HG03159 (cell line): ENCODE results near the gene EXD2.

ENCODE experiments used
- ATAC-seq: cut with Tn5 transposase; IDR thresholded peaks from one replicate; pipeline ENCODE4 v1.9.1; 2021; ENCODE audit warnings: mild to moderate bottlenecking, moderate library complexity; ENCODE audit not compliant: unreplicated experiment

Gene EXD2

GRCh38 chr14:69247676-69248440 lies 56.6 kb downstream of the EXD2 start:
- no peak for ATAC-seq

- no peak for ATAC-seq
Observed at GRCh38 chr14:69249603-69250002, 58.3 kb downstream of the EXD2 start.

DNA sequence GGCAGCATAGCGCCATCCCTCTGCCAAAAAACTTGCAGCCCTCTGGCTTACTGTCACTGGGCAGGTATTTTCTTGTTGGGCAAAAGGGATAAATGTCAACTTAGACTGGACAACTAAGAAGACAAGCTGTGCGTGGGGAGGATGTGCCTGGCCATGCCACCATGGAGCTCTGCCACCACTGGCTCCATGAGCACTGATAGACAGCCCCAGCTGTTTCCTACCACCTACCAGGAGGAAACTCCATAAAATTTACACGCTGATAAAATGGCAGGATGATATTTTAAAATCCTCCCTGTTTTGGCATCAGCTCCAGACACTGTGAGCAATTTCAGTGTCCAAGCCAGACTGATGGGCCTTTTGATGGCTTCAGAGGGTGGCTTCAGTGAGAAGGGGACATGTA lies 61.6 kb downstream of the EXD2 start:
- ATAC-seq, result no peak

DNA sequence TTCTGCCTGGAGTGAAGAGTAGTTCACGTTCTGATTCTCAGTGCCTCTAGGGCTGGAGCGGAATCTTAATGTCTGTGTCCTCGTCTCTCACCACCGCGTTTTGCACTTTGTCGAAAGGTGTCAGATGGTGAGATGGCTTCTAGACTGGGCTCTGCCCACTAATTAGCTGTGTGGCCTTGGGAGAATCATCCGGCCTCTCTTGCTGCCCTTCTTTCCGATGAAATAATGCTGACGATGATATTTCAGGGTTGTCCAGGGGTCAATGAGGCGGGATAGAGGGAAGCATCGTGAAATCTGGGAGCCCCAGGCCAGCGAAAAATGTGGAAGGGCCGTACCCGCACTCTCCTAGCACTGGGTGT lies 67.8 kb downstream of the EXD2 start:
- ATAC-seq, result no peak

- ATAC-seq, result no peak
Observed at GRCh38 chr14:69259527-69260189, 68.4 kb downstream of the EXD2 start, which contains the start of gene GALNT16. Gene GALNT16 (plus strand): TSS chr14:69260158. CDS start chr14:69260291, 133 bp downstream.

GRCh38 chr14:69260190-69260860 lies 69.0 kb downstream of the EXD2 start:
- no peak for ATAC-seq

DNA sequence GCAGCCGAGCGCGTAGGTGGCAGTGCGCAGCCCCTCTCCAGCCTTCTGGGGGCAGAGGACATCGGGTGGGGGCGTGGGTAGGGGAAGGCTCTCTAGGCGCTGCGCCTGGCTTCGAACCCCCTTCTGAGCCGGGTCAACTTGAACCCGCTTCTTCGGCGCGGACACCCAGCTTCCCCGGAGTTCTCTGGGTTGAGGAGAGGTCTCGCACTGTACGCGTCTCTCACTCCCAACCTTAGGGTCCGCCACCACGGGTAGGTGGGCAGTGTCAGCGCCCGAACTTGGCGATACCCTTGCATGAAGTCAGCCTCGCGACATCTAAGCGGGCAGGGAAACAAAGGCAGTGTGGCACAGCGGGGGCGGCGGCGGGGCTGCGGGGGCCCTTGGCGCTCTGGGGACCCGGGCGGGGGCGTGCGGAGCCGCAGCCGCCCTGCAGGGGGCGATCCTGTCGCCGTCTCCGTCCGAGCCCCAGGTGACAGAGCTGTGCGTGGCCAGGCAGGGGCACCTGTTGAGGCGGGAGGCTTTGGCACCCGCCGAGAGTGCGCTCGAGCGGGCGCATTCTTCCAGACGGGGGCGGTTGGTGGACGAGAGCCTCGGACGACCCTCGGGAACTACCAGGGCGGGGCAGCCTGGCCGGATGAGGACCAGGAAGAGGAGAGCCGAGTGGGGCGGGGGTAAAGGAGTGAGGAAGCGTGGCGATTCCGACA lies 69.7 kb downstream of the EXD2 start:
- no peak for ATAC-seq

GRCh38 chr14:69261761-69262331 lies 70.5 kb downstream of the EXD2 start:
- ATAC-seq, result no peak

- ATAC-seq, result no peak
Observed at GRCh38 chr14:69262516-69262915, 71.2 kb downstream of the EXD2 start.

GRCh38 chr14:69263364-69263763 lies 72.1 kb downstream of the EXD2 start:
- no peak for ATAC-seq

DNA sequence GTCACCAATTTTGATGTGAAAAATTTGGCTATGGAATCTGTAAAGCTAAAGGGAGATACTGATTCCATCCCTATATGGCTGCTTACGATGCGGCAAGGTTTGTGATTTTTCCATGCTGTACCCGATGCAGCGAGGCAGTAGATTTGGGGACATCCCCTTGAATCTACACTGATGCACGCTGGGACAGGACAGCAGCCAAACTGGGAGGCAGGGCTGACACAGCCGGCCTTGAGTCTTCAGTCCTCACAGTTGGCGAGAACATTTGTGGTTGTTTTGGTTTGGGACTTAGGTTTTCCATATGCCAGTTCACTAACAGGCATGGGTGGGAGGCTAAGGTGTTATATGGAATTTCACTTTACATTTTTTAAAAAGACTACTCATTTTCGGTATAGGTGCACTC lies 72.5 kb downstream of the EXD2 start:
- no peak for ATAC-seq

DNA sequence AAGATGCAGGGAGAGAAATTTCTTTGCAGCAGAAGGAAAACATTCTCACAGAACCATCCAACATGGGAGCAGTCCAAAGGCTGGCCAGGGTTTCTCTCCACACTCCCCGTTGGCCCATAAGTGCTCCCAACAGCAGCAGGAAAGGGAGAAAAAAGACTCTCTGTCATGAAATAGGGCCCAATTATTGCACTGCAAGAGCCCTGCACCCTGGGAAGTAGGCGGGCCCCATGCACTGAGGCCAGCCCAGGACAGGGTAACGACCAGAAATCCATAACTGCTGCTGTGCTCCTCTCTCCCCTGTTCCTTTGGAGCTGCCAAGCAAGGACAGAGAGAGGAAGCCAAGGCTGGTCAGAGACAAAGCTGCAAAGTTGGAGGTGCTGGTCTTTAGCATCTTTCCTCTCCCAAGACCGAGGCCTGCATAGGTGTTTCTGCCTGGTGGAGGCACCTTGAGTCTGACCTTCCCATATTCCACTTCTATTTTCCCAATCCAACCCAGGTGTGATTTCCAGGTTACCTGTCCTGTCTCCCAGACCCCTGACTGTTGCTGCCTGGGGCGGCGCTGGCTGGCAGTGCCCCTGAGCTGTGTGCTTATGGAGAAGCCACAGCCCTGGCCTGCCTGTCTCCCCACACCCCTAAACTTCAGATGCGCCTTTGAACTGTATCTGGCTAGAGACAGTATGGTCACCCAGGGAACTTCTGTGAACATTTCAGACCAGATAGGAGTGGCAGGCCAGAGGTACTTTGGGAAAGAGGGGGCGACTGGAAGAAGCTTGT lies 75.5 kb downstream of the EXD2 start:
- no peak for ATAC-seq

GRCh38 chr14:69267492-69267891 lies 76.2 kb downstream of the EXD2 start:
- no peak for ATAC-seq

DNA sequence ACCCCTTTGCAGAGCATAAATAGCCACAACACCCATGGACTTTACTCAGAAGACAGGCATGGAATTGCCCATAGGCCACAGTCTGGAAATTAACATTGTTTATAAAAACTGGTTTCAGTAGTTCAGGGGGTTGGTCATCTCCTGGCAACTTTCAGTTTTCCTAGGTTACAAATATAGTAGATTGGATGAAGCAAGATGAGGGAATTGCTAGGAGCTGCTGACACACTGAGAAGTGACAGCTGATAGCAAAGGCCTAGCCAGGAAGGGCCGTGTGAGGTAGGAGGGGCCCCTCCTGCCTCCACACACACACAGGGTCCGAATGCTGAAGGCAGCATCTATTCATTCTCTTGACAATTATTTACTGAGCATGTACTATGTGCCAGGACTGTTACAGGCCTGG lies 76.9 kb downstream of the EXD2 start:
- ATAC-seq, result no peak

GRCh38 chr14:69268763-69269162 lies 77.5 kb downstream of the EXD2 start:
- ATAC-seq, result no peak

- no peak for ATAC-seq
Observed at GRCh38 chr14:69269381-69269780, 78.1 kb downstream of the EXD2 start.

DNA sequence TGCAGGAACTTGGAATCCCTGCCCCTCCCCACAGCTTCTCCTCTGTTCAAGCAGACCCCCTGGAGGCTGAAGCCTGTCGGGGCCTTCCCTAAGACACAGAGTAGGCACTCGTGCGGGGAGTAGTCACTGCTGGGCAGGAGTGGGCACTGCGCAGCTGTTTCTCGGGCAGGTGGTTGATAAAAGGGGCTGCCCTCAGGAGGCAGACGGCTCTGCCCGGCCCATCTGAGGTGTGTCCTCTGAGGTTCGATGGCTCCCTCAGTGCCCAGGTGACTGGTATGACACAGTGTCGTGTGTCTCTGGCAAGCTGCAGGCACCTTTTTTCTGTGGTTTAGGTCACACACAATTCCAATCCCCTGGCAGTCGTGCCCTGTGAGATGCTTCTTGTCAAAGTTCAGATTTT lies 78.8 kb downstream of the EXD2 start:
- ATAC-seq, result no peak

- ATAC-seq, result no peak
Observed at GRCh38 chr14:69270795-69271708, 79.8 kb downstream of the EXD2 start.

DNA sequence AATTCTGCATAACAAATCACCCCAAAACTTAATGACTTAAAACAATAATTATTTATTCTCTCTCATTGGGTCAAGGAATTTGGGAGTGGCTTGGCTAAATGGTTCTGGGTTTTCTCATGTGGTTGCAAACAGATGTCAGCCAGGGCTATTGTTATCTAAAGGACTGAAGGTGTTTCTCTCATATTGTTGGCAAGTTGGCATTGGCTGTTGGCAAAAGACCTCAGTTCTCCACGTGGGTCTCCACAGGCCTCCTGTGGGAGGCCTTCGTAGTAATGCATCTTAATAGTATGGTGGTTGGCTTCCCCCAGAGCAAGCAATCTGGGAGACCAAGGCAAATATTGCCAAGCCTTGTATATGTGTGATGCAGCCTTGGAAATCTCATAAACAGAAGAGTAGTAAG lies 83.0 kb downstream of the EXD2 start:
- ATAC-seq, result no peak
